CD4-positive, alpha-beta T cell treated with Interleukin-15 for 4 hours (primary cell): ENCODE measurements around the gene TMC6.
A peak's percentile ranks its signal among the peaks of the same experiment; 100 is the strongest.

Experiments
- DNase-seq: peaks from one replicate; pipeline ENCODE4 v3.0.0-alpha.2; 2020; ENCODE audit warnings: low spot score

TMC6 gene

GRCh38 chr17:78135858-78136500 lies 7.4 kb upstream of the TMC6 start:
- no peak for DNase-seq

GRCh38 chr17:78134899-78135385 lies 6.4 kb upstream of the TMC6 start:
- DNase-seq, result no peak

GRCh38 chr17:78133971-78134898 lies 5.7 kb upstream of the TMC6 start:
- DNase-seq, result peak; percentile 88

- DNase-seq, result no peak
Measured at GRCh38 chr17:78133179-78133951, 4.8 kb upstream of the TMC6 start.

DNA sequence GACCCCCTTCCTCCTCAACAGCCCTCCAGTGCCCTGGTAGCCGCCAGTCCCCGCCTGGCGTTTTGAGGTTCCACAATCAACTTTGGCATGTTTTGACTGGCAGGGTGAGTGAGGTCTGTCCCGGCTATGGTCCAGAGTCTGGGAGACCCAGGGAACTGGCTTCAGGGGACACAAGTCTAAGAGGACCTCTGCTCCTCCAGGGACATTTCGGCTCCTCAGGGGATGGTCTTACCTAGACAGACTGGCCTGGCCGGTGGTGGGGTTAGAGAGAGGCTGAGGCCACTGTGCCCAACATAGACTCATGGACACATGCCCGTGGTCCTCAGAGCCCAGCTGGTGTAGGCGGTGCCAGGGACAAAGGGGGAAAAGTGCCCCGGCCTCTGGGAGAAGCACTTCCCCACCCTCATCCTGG lies 4.2 kb upstream of the TMC6 start:
- no peak for DNase-seq

GRCh38 chr17:78132084-78132676 lies 3.6 kb upstream of the TMC6 start:
- DNase-seq, result peak; percentile 65

DNA sequence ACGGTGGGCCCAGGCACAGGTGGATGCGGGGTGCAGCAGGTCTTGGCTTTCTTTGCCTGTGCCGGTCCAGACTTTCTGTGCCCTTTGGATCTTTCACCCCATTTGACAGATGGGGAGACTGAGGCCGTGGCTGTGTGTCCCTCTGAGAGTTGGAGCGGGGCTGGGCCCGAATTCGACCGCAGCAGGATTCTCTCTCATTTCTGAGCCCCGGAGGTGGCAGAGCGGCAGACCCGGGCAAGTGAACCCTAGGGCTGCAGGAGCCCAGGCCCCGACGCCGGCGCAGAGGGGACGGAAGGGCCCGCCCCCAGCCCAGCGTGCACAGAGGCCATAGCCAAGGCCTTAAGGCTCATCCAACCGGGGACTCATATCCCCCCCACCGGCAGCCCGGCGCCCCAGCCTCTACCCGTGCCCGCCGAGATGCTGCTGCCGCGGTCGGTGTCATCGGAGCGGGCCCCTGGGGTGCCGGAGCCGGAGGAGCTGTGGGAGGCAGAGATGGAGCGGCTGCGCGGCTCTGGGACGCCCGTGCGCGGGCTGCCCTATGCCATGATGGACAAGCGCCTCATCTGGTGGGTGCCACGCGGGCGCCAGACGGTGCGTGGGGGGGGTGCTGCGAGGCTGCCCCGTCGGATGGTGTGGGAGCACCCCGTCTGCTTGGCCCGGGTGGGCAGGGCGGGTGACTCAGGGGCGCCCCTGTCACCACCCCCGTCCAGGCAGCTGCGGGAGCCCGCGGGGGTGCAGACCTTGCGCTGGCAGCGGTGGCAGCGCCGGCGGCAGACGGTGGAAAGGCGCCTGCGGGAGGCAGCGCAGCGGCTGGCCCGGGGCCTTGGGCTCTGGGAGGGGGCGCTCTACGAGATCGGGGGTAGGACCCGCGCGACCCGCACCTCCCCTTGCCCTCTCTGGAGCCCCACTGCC lies 2.9 kb upstream of the TMC6 start:
- DNase-seq, result peak; percentile 46

- DNase-seq, result peak; percentile 82
Measured at GRCh38 chr17:78130437-78131101, 2.0 kb upstream of the TMC6 start, which contains the start of gene TMC8. Gene TMC8, plus strand, starts transcription at chr17:78130771. Its CDS starts 818 bp downstream, at chr17:78131589.

GRCh38 chr17:78130090-78130436 lies 1.5 kb upstream of the TMC6 start:
- no peak for DNase-seq

- DNase-seq, result peak; percentile 49
Measured at GRCh38 chr17:78129351-78130089, 965 bp upstream of the TMC6 start.

- no peak for DNase-seq
Measured at GRCh38 chr17:78127888-78128550, 536 bp downstream of the TMC6 start.

DNA sequence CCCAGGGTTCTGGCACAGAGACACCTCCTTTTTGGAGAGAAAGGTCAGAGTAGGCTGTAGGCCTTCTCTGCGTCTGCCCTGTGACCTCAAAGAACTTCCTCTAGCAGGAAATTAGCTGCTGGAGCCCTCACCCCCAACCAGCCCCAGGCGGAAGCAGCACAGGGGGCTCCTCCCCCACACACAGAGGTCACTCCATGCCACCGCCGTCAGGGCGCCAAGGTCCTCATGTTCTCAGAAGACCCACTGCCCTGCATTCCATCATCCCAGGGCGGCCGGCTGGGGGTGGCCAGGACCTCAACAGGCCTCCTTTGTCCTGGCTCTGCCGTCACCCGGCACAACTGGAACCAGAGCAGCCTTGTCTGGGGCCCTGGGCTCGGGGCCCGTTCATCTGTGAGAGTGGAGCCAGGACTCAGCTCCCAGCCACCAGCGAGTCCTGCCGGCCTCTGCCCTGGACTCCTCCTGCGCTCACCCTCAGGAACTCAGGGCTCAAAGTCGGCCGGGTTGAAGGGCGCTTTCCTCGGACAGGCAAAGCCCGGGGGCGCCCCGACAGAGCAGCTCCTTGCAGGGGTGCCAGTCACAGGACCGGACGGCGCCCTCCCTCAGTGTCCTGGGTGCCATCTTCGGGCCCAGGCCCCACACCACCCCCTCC lies 1.2 kb downstream of the TMC6 start:
- DNase-seq, result peak; percentile 74

GRCh38 chr17:78126895-78127238 lies 1.7 kb downstream of the TMC6 start:
- no peak for DNase-seq

- DNase-seq, result no peak
Measured at GRCh38 chr17:78125976-78126894, 2.3 kb downstream of the TMC6 start.

- DNase-seq, result no peak
Measured at GRCh38 chr17:78125138-78125913, 3.2 kb downstream of the TMC6 start.

GRCh38 chr17:78124836-78125137 lies 3.8 kb downstream of the TMC6 start:
- DNase-seq, result no peak
